SK-N-SH (cell line): Measurements from ENCODE around the gene DERL3. TPM values are rescaled to one million over a fixed set of nuclear protein-coding genes. Genes with fewer than 3 reads are reported as not detected.

Experiments
- CTCF ChIA-PET: fragments of 300-600, 350-600 bp; formaldehyde crosslinking; extraction: SDS; loops from one replicate; lab custom pipeline; 2021; lab: Yijun Ruan, JAX
- POLR2A ChIA-PET: fragments of 350-600 bp; sonication (Branson Sonifier 250); formaldehyde crosslinking; extraction: SDS; loops from one replicate; lab custom pipeline; 2020; ENCODE audit warnings: antibody characterized with exemption, inconsistent platforms; lab: Yijun Ruan, JAX
- DNase-seq: peaks from one replicate; pipeline ENCODE4 v3.0.0; 2012
- H2AFZ ChIP-seq: fragments of 200-600 bp; sonication (generic); 2 replicates; pipeline ENCODE4 v1.8.1; 2016; ENCODE audit warnings: antibody characterized with exemption, mild to moderate bottlenecking, low read depth
- H3F3A ChIP-seq: fragments of 200-600 bp; sonication (generic); replicated peaks from 2 replicates; pipeline ENCODE3; 2016; ENCODE audit warnings: antibody characterized with exemption, mild to moderate bottlenecking; ENCODE audit not compliant: insufficient read depth
- H3K27ac ChIP-seq, 2 experiments: fragments of 200-500 bp in 1 of 2; fragments of 200-600 bp in 1 of 2; sonication (Bioruptor generic) in 1 of 2; sonication (generic), shearing (Covaris generic) in 1 of 2; 2 replicates each; pipeline versions ENCODE4 v1.5.1 to v1.6.1; 2014 to 2016; ENCODE audit warnings: low read depth in 2 of 2, inconsistent platforms in 1 of 2, low read length in 1 of 2, mild to moderate bottlenecking in 1 of 2, mixed read lengths in 1 of 2
- H3K27me3 ChIP-seq: fragments of 200-600 bp; sonication (generic), shearing (Covaris generic); 2 replicates; pipeline ENCODE4 v1.6.1; 2016; ENCODE audit warnings: mixed run types; ENCODE audit not compliant: insufficient read depth
- H3K36me3 ChIP-seq, 2 experiments: fragments of 200-500 bp in 1 of 2; fragments of 200-600 bp in 1 of 2; sonication (Bioruptor generic) in 1 of 2; sonication (generic) in 1 of 2; replicated peaks in 1 of 2; 2 replicates each; pipeline versions ENCODE3 to v1.5.1; 2014 to 2016; ENCODE audit warnings: low read length in 1 of 2, mild to moderate bottlenecking in 1 of 2; ENCODE audit not compliant: insufficient read depth in 2 of 2, control insufficient read depth in 1 of 2
- H3K4me1 ChIP-seq, 2 experiments: fragments of 200-500 bp in 1 of 2; fragments of 200-600 bp in 1 of 2; sonication (Bioruptor generic) in 1 of 2; sonication (generic), shearing (Covaris generic) in 1 of 2; 2 replicates each; pipeline versions ENCODE4 v1.5.1 to v1.6.1; 2014 to 2016; ENCODE audit warnings: low read depth in 1 of 2, low read length in 1 of 2, mixed run types in 1 of 2; ENCODE audit not compliant: insufficient read depth in 2 of 2, control insufficient read depth in 1 of 2
- H3K4me2 ChIP-seq: fragments of 200-600 bp; sonication (generic), shearing (Covaris generic); 2 replicates; pipeline ENCODE4 v1.6.1; 2017; ENCODE audit warnings: mixed run types
- H3K4me3 ChIP-seq, 2 experiments: fragments of 200-500 bp in 1 of 2; fragments of 200-600 bp in 1 of 2; sonication (Bioruptor generic) in 1 of 2; sonication (generic), shearing (Covaris generic) in 1 of 2; 2 replicates each; pipeline versions ENCODE4 v1.5.1 to v1.8.1; 2014 to 2016; ENCODE audit warnings: low read depth in 2 of 2, inconsistent platforms in 1 of 2, low read length in 1 of 2, mild to moderate bottlenecking in 1 of 2, mixed read lengths in 1 of 2, moderate library complexity in 1 of 2
- H3K79me2 ChIP-seq: fragments of 200-600 bp; sonication (generic); 2 replicates; pipeline ENCODE4 v1.8.1; 2017; ENCODE audit warnings: mild to moderate bottlenecking; ENCODE audit not compliant: insufficient read depth
- H3K9ac ChIP-seq: fragments of 200-600 bp; sonication (generic); 2 replicates; pipeline ENCODE4 v1.6.1; 2017; ENCODE audit warnings: mixed run types
- H3K9me2 ChIP-seq: fragments of 200-600 bp; sonication (generic); 2 replicates; pipeline ENCODE4 v1.6.1; 2017; ENCODE audit warnings: mixed run types
- H3K9me3 ChIP-seq: fragments of 200-600 bp; sonication (generic); 2 replicates; pipeline ENCODE4 v1.6.1; 2017; ENCODE audit warnings: mixed run types, mild to moderate bottlenecking, moderate library complexity
- H4K20me1 ChIP-seq: fragments of 200-600 bp; sonication (generic); 2 replicates; pipeline ENCODE4 v1.6.1; 2017; ENCODE audit warnings: mild to moderate bottlenecking, mixed run types; ENCODE audit not compliant: insufficient read depth
- CHD2 ChIP-seq: fragments of 150-350 bp; IDR thresholded peaks from 2 replicates; pipeline ENCODE4 v1.6.1; 2018; ENCODE audit warnings: low read length; ENCODE audit not compliant: partially characterized antibody
- EP300 ChIP-seq, 2 experiments: IDR thresholded peaks; 2 replicates each; pipeline versions ENCODE4 v1.4.0 to v1.6.1; 2012; ENCODE audit warnings: borderline replicate concordance in 1 of 2, low read depth in 1 of 2, low read length in 1 of 2
- EZH2phosphoT487 ChIP-seq: fragments of 200-600 bp; sonication (generic); IDR thresholded peaks from 2 replicates; pipeline ENCODE4 v1.6.1; 2017; ENCODE audit warnings: low read depth, mixed run types, mild to moderate bottlenecking, antibody characterized with exemption, moderate library complexity, borderline replicate concordance
- FOSL2 ChIP-seq: IDR thresholded peaks from 2 replicates; pipeline ENCODE4 v1.4.0; 2012; ENCODE audit warnings: low read depth, mild to moderate bottlenecking, moderate library complexity, borderline replicate concordance
- MEF2A ChIP-seq: IDR thresholded peaks from 2 replicates; pipeline ENCODE4 v1.4.0; 2012; ENCODE audit warnings: low read depth, borderline replicate concordance
- NFIC ChIP-seq: IDR thresholded peaks from 2 replicates; pipeline ENCODE4 v1.4.0; 2012; ENCODE audit warnings: borderline replicate concordance
- POLR2AphosphoS5 ChIP-seq: IDR thresholded peaks from 2 replicates; pipeline ENCODE4 v1.6.1; 2012; ENCODE audit warnings: low read depth, low read length
- RCOR1 ChIP-seq: fragments of 150-350 bp; IDR thresholded peaks from 2 replicates; pipeline ENCODE4 v1.6.1; 2017; ENCODE audit warnings: antibody characterized with exemption, low read length
- RFX5 ChIP-seq: IDR thresholded peaks from 2 replicates; pipeline ENCODE4 v1.6.1; 2012; ENCODE audit warnings: mild to moderate bottlenecking, improper control_type of control experiment, low read length
- YY1 ChIP-seq: IDR thresholded peaks from 2 replicates; pipeline ENCODE4 v1.4.0; 2012; ENCODE audit warnings: low read depth, mild to moderate bottlenecking
- WGBS: methylation state at CpG from one replicate; pipeline ENCODE4 v1.1.6; 2017; ENCODE audit warnings: low lambda C conversion rate; 5-methylcytosine and 5-hydroxymethylcytosine counted together
- polyA plus RNA-seq, 3 experiments: library from polyadenylated mRNA; depleted of rRNA; stranded (reverse); fragments of >200 nt; gene quantifications; 2 replicates each; pipeline ENCODE4 v1.2.3, GENCODE V29; 2012
- TF ChIP-seq, protein P1 (sequence below): IDR thresholded peaks from 2 replicates; pipeline ENCODE4 v1.6.1; 2012; ENCODE audit warnings: mild to moderate bottlenecking, low read depth, low read length, moderate library complexity
- TF ChIP-seq, protein P2 (sequence below): IDR thresholded peaks from 2 replicates; pipeline ENCODE4 v1.4.0; 2012; ENCODE audit warnings: low read depth
- TF ChIP-seq, protein P3 (sequence below): IDR thresholded peaks from 2 replicates; pipeline ENCODE4 v1.4.0; 2012; ENCODE audit warnings: low read depth, borderline replicate concordance
- TF ChIP-seq, protein P4 (sequence below): IDR thresholded peaks from 2 replicates; pipeline ENCODE4 v1.4.0; 2012; ENCODE audit warnings: low read depth, borderline replicate concordance

DERL3 gene
- polyA plus RNA-seq, 1 of the 3 experiments (the other 2 are of a cell fraction): not detected

DNA sequence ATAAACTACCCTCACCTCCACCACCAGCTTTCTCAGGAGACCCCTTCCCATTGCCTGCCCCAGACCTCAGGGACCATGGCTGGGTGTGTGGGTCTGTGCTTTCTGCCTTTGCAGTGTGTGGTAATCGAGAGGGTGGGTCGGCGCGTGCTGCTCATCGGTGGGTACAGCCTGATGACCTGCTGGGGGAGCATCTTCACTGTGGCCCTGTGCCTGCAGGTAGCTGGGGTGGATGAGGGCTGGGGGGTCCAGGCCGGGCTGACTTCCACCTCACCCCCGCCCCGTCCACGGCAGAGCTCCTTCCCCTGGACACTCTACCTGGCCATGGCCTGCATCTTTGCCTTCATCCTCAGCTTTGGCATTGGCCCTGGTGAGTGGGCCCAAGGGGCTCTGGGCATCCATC, 44.9 kb upstream of the DERL3 start:
- CTCF ChIA-PET: interaction anchor here (2.4 kb wide), 1 partner anchor 10 kb away, joined by 17 read pairs; the partner anchor contains the start of gene MIF
- Histone ChIP-seq H3K9me3 (no peaks in the 10 kb centered on the region), H3K27me3 (no peaks in the 10 kb centered on the region), H3K9ac (no peak overlapping the region), H3K4me1 (peaks cover 0 to 3% of the 10 kb centered on the region in 2 experiments; a peak in 1 of 4 replicates), H2AFZ (no peak overlapping the region), H3K4me2 (no peak overlapping the region), H3K9me2 (no peaks in the 10 kb centered on the region), H3K4me3 (no peak overlapping the region), H3F3A (peaks cover 6% of the 10 kb centered on the region), H3K79me2 (no peaks in the 10 kb centered on the region), H3K27ac (no peak overlapping the region), H4K20me1 (no peaks in the 10 kb centered on the region), H3K36me3 (peaks cover 0 to 10% of the 10 kb centered on the region in 2 experiments)
- TF ChIP-seq, protein P1, sequence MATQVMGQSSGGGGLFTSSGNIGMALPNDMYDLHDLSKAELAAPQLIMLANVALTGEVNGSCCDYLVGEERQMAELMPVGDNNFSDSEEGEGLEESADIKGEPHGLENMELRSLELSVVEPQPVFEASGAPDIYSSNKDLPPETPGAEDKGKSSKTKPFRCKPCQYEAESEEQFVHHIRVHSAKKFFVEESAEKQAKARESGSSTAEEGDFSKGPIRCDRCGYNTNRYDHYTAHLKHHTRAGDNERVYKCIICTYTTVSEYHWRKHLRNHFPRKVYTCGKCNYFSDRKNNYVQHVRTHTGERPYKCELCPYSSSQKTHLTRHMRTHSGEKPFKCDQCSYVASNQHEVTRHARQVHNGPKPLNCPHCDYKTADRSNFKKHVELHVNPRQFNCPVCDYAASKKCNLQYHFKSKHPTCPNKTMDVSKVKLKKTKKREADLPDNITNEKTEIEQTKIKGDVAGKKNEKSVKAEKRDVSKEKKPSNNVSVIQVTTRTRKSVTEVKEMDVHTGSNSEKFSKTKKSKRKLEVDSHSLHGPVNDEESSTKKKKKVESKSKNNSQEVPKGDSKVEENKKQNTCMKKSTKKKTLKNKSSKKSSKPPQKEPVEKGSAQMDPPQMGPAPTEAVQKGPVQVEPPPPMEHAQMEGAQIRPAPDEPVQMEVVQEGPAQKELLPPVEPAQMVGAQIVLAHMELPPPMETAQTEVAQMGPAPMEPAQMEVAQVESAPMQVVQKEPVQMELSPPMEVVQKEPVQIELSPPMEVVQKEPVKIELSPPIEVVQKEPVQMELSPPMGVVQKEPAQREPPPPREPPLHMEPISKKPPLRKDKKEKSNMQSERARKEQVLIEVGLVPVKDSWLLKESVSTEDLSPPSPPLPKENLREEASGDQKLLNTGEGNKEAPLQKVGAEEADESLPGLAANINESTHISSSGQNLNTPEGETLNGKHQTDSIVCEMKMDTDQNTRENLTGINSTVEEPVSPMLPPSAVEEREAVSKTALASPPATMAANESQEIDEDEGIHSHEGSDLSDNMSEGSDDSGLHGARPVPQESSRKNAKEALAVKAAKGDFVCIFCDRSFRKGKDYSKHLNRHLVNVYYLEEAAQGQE: no peak
- TF ChIP-seq, protein P2, sequence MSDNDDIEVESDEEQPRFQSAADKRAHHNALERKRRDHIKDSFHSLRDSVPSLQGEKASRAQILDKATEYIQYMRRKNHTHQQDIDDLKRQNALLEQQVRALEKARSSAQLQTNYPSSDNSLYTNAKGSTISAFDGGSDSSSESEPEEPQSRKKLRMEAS: no peak
- no peak for TF ChIP-seq EZH2phosphoT487
- TF ChIP-seq YY1: no peak
- TF ChIP-seq EP300 (IDR thresholded peaks at IDR 0.05; ENCODE audit: borderline replicate concordance in 1 of 2, low read depth in 1 of 2, low read length in 1 of 2): no peak
- TF ChIP-seq POLR2AphosphoS5: no peak
- TF ChIP-seq FOSL2: no peak
- TF ChIP-seq, protein P3, sequence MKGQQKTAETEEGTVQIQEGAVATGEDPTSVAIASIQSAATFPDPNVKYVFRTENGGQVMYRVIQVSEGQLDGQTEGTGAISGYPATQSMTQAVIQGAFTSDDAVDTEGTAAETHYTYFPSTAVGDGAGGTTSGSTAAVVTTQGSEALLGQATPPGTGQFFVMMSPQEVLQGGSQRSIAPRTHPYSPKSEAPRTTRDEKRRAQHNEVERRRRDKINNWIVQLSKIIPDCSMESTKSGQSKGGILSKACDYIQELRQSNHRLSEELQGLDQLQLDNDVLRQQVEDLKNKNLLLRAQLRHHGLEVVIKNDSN: no peak
- TF ChIP-seq RFX5: no peak
- TF ChIP-seq, protein P4, sequence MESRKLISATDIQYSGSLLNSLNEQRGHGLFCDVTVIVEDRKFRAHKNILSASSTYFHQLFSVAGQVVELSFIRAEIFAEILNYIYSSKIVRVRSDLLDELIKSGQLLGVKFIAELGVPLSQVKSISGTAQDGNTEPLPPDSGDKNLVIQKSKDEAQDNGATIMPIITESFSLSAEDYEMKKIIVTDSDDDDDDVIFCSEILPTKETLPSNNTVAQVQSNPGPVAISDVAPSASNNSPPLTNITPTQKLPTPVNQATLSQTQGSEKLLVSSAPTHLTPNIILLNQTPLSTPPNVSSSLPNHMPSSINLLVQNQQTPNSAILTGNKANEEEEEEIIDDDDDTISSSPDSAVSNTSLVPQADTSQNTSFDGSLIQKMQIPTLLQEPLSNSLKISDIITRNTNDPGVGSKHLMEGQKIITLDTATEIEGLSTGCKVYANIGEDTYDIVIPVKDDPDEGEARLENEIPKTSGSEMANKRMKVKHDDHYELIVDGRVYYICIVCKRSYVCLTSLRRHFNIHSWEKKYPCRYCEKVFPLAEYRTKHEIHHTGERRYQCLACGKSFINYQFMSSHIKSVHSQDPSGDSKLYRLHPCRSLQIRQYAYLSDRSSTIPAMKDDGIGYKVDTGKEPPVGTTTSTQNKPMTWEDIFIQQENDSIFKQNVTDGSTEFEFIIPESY: no peak
- no peak for TF ChIP-seq RCOR1
- TF ChIP-seq CHD2: no peak
- no peak for TF ChIP-seq NFIC
- no peak for TF ChIP-seq MEF2A
- WGBS: 100% methylated on average over 9 of the region's 9 CpGs
- no peak for DNase-seq
- POLR2A ChIA-PET: no interaction called here
